HCT116 (cell line): Measurements from ENCODE around the gene FLRT1. TPM values are rescaled to one million over a fixed set of nuclear protein-coding genes. Genes with fewer than 3 reads are reported as not detected.

Source experiments
- ATAC-seq: fragments of 200-7000 bp; cut with Tn5 transposase; 2 replicates; pipeline ENCODE4 v1.9.1; 2020; ENCODE audit warnings: mild to moderate bottlenecking, moderate library complexity
- BruUV-seq: library from RNA; stranded (reverse); fragments of 400-500 nt; replicated peaks from 2 replicates; lab custom pipeline; 2021; lab: Mats Ljungman, UMichigan
- CTCF ChIA-PET: fragments of 300-600 bp; sonication (Branson Sonifier 250); formaldehyde crosslinking; loops from one replicate; lab custom pipeline; 2021; ENCODE audit warnings: antibody characterized with exemption; lab: Charles Lee
- POLR2A ChIA-PET: fragments of 300-600, 350-600 bp; sonication (Branson Sonifier 250); formaldehyde crosslinking; loops from one replicate; lab custom pipeline; 2021; ENCODE audit warnings: antibody characterized with exemption; lab: Charles Lee
- RAD21 ChIA-PET, 2 experiments: fragments of 300-600 bp; sonication (Branson Sonifier 250); formaldehyde crosslinking; loops; one replicate each; lab custom pipeline; 2023; ENCODE audit warnings: low total read pairs in 2 of 2; ENCODE audit not compliant: uncharacterized antibody in 2 of 2, unreplicated experiment in 2 of 2, low non-redundant PET in 1 of 2; lab: Charles Lee
- DNase-seq: peaks from one replicate; pipeline ENCODE4 v3.0.0-alpha.2; 2010; ENCODE audit warnings: low read depth, low spot score
- H2AFZ ChIP-seq: fragments of 200-600 bp; shearing (Covaris generic), sonication (generic); 2 replicates; pipeline ENCODE4 v1.6.1; 2017; ENCODE audit warnings: low read depth, mixed run types, mixed read lengths, antibody characterized with exemption, low read length; ENCODE audit not compliant: poor library complexity, severe bottlenecking
- H3K27ac ChIP-seq: 2 replicates; pipeline ENCODE4 v1.5.1; 2012; ENCODE audit warnings: low read depth, low read length
- H3K27me3 ChIP-seq: fragments of 200-600 bp; sonication (generic); 2 replicates; pipeline ENCODE4 v1.6.1; 2016; ENCODE audit warnings: mixed run types, low read length, mixed read lengths; ENCODE audit not compliant: insufficient read depth
- H3K36me3 ChIP-seq, 2 experiments: fragments of 200-500 bp in 1 of 2; fragments of 200-600 bp in 1 of 2; sonication (Bioruptor generic) in 1 of 2; sonication (generic) in 1 of 2; 2 replicates each; pipeline versions ENCODE4 v1.5.1 to v1.6.1; 2014 to 2016; ENCODE audit warnings: low read length in 2 of 2, inconsistent platforms in 1 of 2, mixed read lengths in 1 of 2, mixed run types in 1 of 2; ENCODE audit not compliant: insufficient read depth in 2 of 2, control insufficient read depth in 1 of 2
- H3K4me1 ChIP-seq, 2 experiments: fragments of 200-600 bp in 1 of 2; sonication (generic) in 1 of 2; 2 replicates each; pipeline versions ENCODE4 v1.5.1 to v1.6.1; 2012 to 2017; ENCODE audit warnings: low read length in 2 of 2, inconsistent platforms in 1 of 2, mild to moderate bottlenecking in 1 of 2, mixed read lengths in 1 of 2, mixed run types in 1 of 2, moderate library complexity in 1 of 2; ENCODE audit not compliant: insufficient read depth in 2 of 2, control insufficient read depth in 1 of 2
- H3K4me2 ChIP-seq: fragments of 200-600 bp; sonication (generic); 2 replicates; pipeline ENCODE4 v1.6.1; 2017; ENCODE audit warnings: mixed run types, low read length, mixed read lengths
- H3K4me3 ChIP-seq, 2 experiments: fragments of 200-600 bp in 1 of 2; sonication (generic) in 1 of 2; replicated peaks in 1 of 2; 2 replicates each; pipeline ENCODE4 v1.5.1; 2011 to 2016; ENCODE audit warnings: low read length in 2 of 2, control low read depth in 1 of 2, low read depth in 1 of 2, mild to moderate bottlenecking in 1 of 2, mixed read lengths in 1 of 2, mixed run types in 1 of 2
- H3K79me2 ChIP-seq: fragments of 200-600 bp; sonication (generic); 2 replicates; pipeline ENCODE4 v1.6.1; 2017; ENCODE audit warnings: mild to moderate bottlenecking, mixed run types, low read length, moderate library complexity, mixed read lengths; ENCODE audit not compliant: insufficient read depth
- H3K9ac ChIP-seq: fragments of 200-600 bp; sonication (generic); 2 replicates; pipeline ENCODE4 v1.6.1; 2016; ENCODE audit warnings: low read length, mixed read lengths
- H3K9me2 ChIP-seq: fragments of 200-600 bp; sonication (generic), shearing (Covaris generic); 2 replicates; pipeline ENCODE4 v1.6.1; 2017; ENCODE audit warnings: mixed run types, mild to moderate bottlenecking, moderate library complexity; ENCODE audit not compliant: insufficient read depth
- H3K9me3 ChIP-seq, 2 experiments: fragments of 200-500 bp in 1 of 2; fragments of 200-600 bp in 1 of 2; sonication (Bioruptor generic) in 1 of 2; sonication (generic) in 1 of 2; 2 replicates each; pipeline ENCODE4 v1.6.1; 2014 to 2017; ENCODE audit warnings: low read length in 2 of 2, mixed read lengths in 2 of 2, inconsistent platforms in 1 of 2, low read depth in 1 of 2, mild to moderate bottlenecking in 1 of 2, mixed run types in 1 of 2, moderate library complexity in 1 of 2; ENCODE audit not compliant: control insufficient read depth in 1 of 2, insufficient read depth in 1 of 2
- H4K20me1 ChIP-seq: fragments of 200-600 bp; sonication (generic), shearing (Covaris generic); 2 replicates; pipeline ENCODE4 v1.6.1; 2017; ENCODE audit warnings: mixed run types, mild to moderate bottlenecking, moderate library complexity; ENCODE audit not compliant: insufficient read depth
- EZH2phosphoT487 ChIP-seq: fragments of 200-600 bp; IDR thresholded peaks from 2 replicates; pipeline ENCODE4 v1.6.1; 2018; ENCODE audit warnings: antibody characterized with exemption, borderline replicate concordance
- POLR2AphosphoS5 ChIP-seq: IDR thresholded peaks from 2 replicates; pipeline ENCODE4 v1.6.1; 2011; ENCODE audit warnings: mild to moderate bottlenecking, low read depth, low read length, moderate library complexity
- SIN3A ChIP-seq: IDR thresholded peaks from 2 replicates; pipeline ENCODE4 v1.6.1; 2012; ENCODE audit warnings: low read depth
- intact Hi-C: fragments of 100-400 bp; cut with micrococcal nuclease; formaldehyde crosslinking; loops from 2 replicates; pipeline ENCODE4 v1.10.0; 2022
- total RNA-seq: library from RNA; stranded (reverse); gene quantifications from one replicate; pipeline ENCODE4 v1.2.1, GENCODE V29; 2021; ENCODE audit not compliant: unreplicated experiment
- TF ChIP-seq, protein P1 (sequence below): IDR thresholded peaks from 2 replicates; pipeline ENCODE4 v1.6.1; 2012; ENCODE audit warnings: low read depth
- TF ChIP-seq, protein P2 (sequence below): IDR thresholded peaks from 2 replicates; pipeline ENCODE4 v1.6.1; 2012

FLRT1 gene
- total RNA-seq, 1 experiment from 2014 or later, result 0.15 TPM

DNA sequence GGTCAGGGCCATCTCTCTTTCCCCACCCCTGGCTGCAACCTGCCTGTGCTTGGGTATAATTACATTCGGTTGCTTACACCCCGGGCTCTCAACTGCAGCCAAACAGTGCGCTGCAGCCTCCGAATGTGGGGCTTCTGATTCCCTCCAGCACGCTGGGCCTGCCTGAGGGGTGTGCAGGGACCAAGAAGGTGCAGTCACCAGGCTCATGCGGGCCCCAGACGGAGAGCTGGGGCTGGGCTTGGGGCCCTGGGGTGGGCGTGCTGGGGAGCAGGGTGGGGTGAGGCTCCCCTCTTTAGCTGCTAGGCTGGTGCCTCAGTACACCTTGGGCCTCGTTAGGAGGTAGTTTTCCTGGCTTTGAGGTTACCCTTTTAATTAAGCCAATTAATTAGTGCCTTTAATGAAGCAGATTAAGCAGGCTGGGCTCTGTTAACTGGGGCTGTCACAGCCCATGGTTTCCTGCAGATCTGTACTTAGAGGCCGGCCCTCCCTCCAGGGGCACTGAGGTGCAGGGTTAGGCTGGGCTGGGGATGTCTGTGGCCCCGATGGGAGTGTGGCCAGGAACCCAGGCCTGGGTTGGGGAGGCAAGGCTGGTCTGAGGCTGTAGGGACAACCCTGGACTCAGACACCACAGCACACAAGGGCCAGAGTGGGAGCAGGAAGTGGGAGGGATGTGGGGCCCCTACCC lies 17.3 kb downstream of the FLRT1 start (continued):
- TF ChIP-seq, protein P1, sequence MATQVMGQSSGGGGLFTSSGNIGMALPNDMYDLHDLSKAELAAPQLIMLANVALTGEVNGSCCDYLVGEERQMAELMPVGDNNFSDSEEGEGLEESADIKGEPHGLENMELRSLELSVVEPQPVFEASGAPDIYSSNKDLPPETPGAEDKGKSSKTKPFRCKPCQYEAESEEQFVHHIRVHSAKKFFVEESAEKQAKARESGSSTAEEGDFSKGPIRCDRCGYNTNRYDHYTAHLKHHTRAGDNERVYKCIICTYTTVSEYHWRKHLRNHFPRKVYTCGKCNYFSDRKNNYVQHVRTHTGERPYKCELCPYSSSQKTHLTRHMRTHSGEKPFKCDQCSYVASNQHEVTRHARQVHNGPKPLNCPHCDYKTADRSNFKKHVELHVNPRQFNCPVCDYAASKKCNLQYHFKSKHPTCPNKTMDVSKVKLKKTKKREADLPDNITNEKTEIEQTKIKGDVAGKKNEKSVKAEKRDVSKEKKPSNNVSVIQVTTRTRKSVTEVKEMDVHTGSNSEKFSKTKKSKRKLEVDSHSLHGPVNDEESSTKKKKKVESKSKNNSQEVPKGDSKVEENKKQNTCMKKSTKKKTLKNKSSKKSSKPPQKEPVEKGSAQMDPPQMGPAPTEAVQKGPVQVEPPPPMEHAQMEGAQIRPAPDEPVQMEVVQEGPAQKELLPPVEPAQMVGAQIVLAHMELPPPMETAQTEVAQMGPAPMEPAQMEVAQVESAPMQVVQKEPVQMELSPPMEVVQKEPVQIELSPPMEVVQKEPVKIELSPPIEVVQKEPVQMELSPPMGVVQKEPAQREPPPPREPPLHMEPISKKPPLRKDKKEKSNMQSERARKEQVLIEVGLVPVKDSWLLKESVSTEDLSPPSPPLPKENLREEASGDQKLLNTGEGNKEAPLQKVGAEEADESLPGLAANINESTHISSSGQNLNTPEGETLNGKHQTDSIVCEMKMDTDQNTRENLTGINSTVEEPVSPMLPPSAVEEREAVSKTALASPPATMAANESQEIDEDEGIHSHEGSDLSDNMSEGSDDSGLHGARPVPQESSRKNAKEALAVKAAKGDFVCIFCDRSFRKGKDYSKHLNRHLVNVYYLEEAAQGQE, result no peak

DNA sequence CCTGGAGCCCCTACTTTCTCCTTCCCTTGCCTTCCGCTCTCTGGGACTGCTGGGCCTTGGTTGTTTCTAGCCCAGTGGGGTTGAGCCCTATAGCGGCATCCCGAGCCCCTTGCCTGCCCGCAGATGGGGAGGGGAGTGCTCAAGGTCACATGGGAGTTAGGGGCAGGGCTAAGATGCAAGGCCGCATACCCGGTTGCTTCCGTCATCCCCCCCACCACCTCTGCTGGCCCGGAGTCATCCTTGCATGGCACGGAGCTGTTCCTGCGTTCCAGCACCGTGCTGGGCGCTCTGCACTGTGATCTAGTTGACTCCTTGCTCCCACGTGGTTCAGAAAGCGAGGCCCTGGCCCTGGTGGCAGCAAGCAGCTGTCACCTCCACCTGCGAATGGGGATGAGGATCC lies 18.0 kb downstream of the FLRT1 start:
- TF ChIP-seq, protein P1, result no peak
- no peak for TF ChIP-seq SIN3A
- no peak for TF ChIP-seq POLR2AphosphoS5
- no peak for TF ChIP-seq EZH2phosphoT487
- TF ChIP-seq, protein P2, sequence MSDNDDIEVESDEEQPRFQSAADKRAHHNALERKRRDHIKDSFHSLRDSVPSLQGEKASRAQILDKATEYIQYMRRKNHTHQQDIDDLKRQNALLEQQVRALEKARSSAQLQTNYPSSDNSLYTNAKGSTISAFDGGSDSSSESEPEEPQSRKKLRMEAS, result no peak
- no peak overlapping the region for H2AFZ ChIP-seq
- H3K9me3 ChIP-seq, result no peaks in the 10 kb centered on the region
- POLR2A ChIA-PET, result no interaction called here
- no peak overlapping the region for H3K27ac ChIP-seq
- DNase-seq (no peak), ATAC-seq (no peak)
- intact Hi-C loops, result loop anchor here (10.0 kb wide), 1 partner anchor 51 kb away; no protein-coding TSS in a partner anchor
- no peaks in the 10 kb centered on the region for H3K79me2 ChIP-seq
- CTCF ChIA-PET, result no interaction called here
- no peak overlapping the region for H3K9ac ChIP-seq
- no peaks in the 10 kb centered on the region for H3K4me1 ChIP-seq
- no peaks in the 10 kb centered on the region for H3K36me3 ChIP-seq
- H4K20me1 ChIP-seq, result no peaks in the 10 kb centered on the region
- no TSS peak for BruUV-seq
- RAD21 ChIA-PET, result no interaction called here
- H3K9me2 ChIP-seq, result no peaks in the 10 kb centered on the region
- no peak overlapping the region for H3K4me2 ChIP-seq
- no peak overlapping the region for H3K4me3 ChIP-seq
- no peaks in the 10 kb centered on the region for H3K27me3 ChIP-seq
